IPS-20b (cell line): ENCODE results near the gene TSSK1B.

Experiments used
- H3K27ac ChIP-seq: one replicate; pipeline ENCODE4 v1.5.1; 2013; ENCODE audit warnings: low read length
- H3K27me3 ChIP-seq: 2 replicates; pipeline ENCODE4 v1.6.1; 2013; ENCODE audit warnings: mild to moderate bottlenecking, low read length, inconsistent platforms; ENCODE audit not compliant: insufficient read depth
- H3K36me3 ChIP-seq: 2 replicates; pipeline ENCODE4 v1.6.1; 2013; ENCODE audit warnings: low read depth, mild to moderate bottlenecking, inconsistent platforms, low read length, moderate library complexity; ENCODE audit not compliant: insufficient read depth
- H3K4me1 ChIP-seq: 2 replicates; pipeline ENCODE4 v1.6.1; 2013; ENCODE audit warnings: mild to moderate bottlenecking, control low read depth, inconsistent platforms, low read length, moderate library complexity; ENCODE audit not compliant: insufficient read depth
- H3K4me3 ChIP-seq: 2 replicates; pipeline ENCODE4 v1.5.1; 2013; ENCODE audit warnings: mild to moderate bottlenecking, low read length, inconsistent platforms
- H3K9ac ChIP-seq: 2 replicates; pipeline ENCODE4 v1.6.1; 2013; ENCODE audit warnings: low read depth, mild to moderate bottlenecking, inconsistent platforms, low read length, moderate library complexity
- H3K9me3 ChIP-seq: 2 replicates; pipeline ENCODE4 v1.6.1; 2013; ENCODE audit warnings: mild to moderate bottlenecking, low read depth, low read length, inconsistent platforms; ENCODE audit not compliant: insufficient read depth

The TSSK1B gene

GRCh38 chr5:113394658-113395057, 40.1 kb downstream of the TSSK1B start:
- no peak overlapping the region for H3K4me3 ChIP-seq
- H3K36me3 ChIP-seq, result no peaks in the 10 kb centered on the region
- no peaks in the 10 kb centered on the region for H3K9me3 ChIP-seq
- H3K27me3 ChIP-seq, result no peaks in the 10 kb centered on the region
- no peak overlapping the region for H3K27ac ChIP-seq
- H3K4me1 ChIP-seq, result no peaks in the 10 kb centered on the region
- H3K9ac ChIP-seq, result no peak overlapping the region

- no peak overlapping the region for H3K9ac ChIP-seq
- no peaks in the 10 kb centered on the region for H3K27me3 ChIP-seq
- H3K4me1 ChIP-seq, result no peaks in the 10 kb centered on the region
These were observed 44.6 kb downstream of the TSSK1B start for GRCh38 chr5:113390224-113390623.

GRCh38 chr5:113389116-113389515, 45.7 kb downstream of the TSSK1B start:
- H3K4me3 ChIP-seq, result no peak overlapping the region
- no peaks in the 10 kb centered on the region for H3K4me1 ChIP-seq
- no peak overlapping the region for H3K27ac ChIP-seq
- H3K9me3 ChIP-seq, result no peaks in the 10 kb centered on the region
- H3K27me3 ChIP-seq, result no peaks in the 10 kb centered on the region
- no peaks in the 10 kb centered on the region for H3K36me3 ChIP-seq
- H3K9ac ChIP-seq, result no peak overlapping the region

More at GRCh38 chr5:113390224-113390623, 44.6 kb downstream of the TSSK1B start:
- H3K4me3 ChIP-seq, result no peak overlapping the region
- H3K36me3 ChIP-seq, result no peaks in the 10 kb centered on the region
- no peak overlapping the region for H3K27ac ChIP-seq
- no peaks in the 10 kb centered on the region for H3K9me3 ChIP-seq

GRCh38 chr5:113387844-113388243, 46.9 kb downstream of the TSSK1B start:
- Histone ChIP-seq H3K9me3 (no peaks in the 10 kb centered on the region), H3K27me3 (no peaks in the 10 kb centered on the region), H3K4me1 (no peaks in the 10 kb centered on the region), H3K9ac (no peak overlapping the region), H3K36me3 (no peaks in the 10 kb centered on the region), H3K27ac (no peak overlapping the region), H3K4me3 (no peak overlapping the region)

- Histone ChIP-seq H3K4me1 (no peaks in the 10 kb centered on the region), H3K27ac (no peak overlapping the region), H3K36me3 (no peaks in the 10 kb centered on the region), H3K9me3 (no peaks in the 10 kb centered on the region), H3K27me3 (no peaks in the 10 kb centered on the region), H3K9ac (no peak overlapping the region), H3K4me3 (no peak overlapping the region)
These were observed 50.0 kb downstream of the TSSK1B start for GRCh38 chr5:113384782-113385285.

GRCh38 chr5:113382731-113383130, 52.1 kb downstream of the TSSK1B start:
- Histone ChIP-seq H3K9me3 (no peaks in the 10 kb centered on the region), H3K4me3 (no peak overlapping the region), H3K9ac (no peak overlapping the region), H3K27me3 (no peaks in the 10 kb centered on the region), H3K4me1 (peaks cover 6% of the 10 kb centered on the region; the same call in 1 of the 2 replicates), H3K36me3 (no peaks in the 10 kb centered on the region), H3K27ac (no peak overlapping the region)
